ENCODE results near the gene PRTFDC1. TPM values are rescaled to one million over a fixed set of nuclear protein-coding genes. Genes with fewer than 3 reads are reported as not detected.
"Not testable (repeated sequence)": the region's sequence is repeated elsewhere in the genome, so short reads cannot be mapped to it uniquely, and the experiment has no call there.

Gene PRTFDC1
- total and polyA plus RNA-seq, 2 of the 13 experiments (the other 11 are each of a cell fraction or from before 2014, with no cell fraction given), result not detected

DNA sequence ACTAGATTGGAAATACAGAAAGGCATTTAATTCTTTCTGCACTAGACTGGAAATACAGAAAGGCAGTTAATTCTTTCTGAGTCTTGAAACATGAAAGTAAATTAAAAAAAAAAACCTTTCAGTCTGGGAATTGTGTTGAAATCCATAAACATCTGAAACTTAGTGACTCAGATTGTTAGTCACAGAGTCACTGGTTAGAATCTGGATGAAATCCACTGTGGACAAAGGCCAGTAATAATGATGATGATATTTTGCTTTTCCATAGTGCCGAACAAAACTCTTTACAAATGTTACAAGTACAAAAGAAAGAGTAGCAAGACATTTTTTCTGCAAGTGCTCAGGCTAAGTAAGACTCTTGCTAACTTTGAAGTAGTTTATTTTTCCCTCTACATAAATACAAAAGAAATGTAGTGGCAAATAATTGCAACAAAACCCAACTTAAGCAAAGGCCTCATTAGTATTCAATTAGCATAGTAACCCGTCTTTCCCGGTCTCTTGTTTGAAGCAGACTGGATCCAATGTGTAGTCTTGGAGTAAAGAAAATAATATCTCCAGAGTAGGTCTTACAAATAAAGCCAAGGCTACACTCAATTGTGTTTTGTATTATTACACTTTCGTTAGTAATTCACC, 5.8 kb upstream of the PRTFDC1 start:
- POLR2A ChIA-PET, result no interaction called here
- H3K36me3 ChIP-seq (replicated peaks in 1 of 2; ENCODE audit: control insufficient read depth in 1 of 2, insufficient read depth in 2 of 2, low read length in 2 of 2), result no peaks in the 10 kb centered on the region
- H4K20me1 ChIP-seq (ENCODE audit: insufficient read depth, low read length), result no peaks in the 10 kb centered on the region
- BruUV-seq (replicated peaks), result no TSS peak
- H3K4me1 ChIP-seq (ENCODE audit: insufficient read depth, low read length), result peaks cover 10% of the 10 kb centered on the region
- no peaks in the 10 kb centered on the region for H3K9me3 ChIP-seq (ENCODE audit: low read length)
- H3K27me3 ChIP-seq (ENCODE audit: control insufficient read depth in 1 of 2, insufficient read depth in 2 of 2, low read length in 2 of 2), result no peaks in the 10 kb centered on the region
- ATAC-seq, result no peak
- WGBS (ENCODE audit: low lambda C conversion rate), result 44% methylated on average over 4 of the region's 4 CpGs
- TF ChIP-seq ZNF136 (CRISPR knock-in tag; IDR thresholded peaks at IDR 0.05; ENCODE audit: low read depth) (no peak), ISX (CRISPR knock-in tag; conservative IDR thresholded peaks at IDR 0.05) (no peak), TRIM24 (CRISPR knock-in tag; IDR thresholded peaks at IDR 0.05) (no peak)
- TF ChIP-seq, protein P1, sequence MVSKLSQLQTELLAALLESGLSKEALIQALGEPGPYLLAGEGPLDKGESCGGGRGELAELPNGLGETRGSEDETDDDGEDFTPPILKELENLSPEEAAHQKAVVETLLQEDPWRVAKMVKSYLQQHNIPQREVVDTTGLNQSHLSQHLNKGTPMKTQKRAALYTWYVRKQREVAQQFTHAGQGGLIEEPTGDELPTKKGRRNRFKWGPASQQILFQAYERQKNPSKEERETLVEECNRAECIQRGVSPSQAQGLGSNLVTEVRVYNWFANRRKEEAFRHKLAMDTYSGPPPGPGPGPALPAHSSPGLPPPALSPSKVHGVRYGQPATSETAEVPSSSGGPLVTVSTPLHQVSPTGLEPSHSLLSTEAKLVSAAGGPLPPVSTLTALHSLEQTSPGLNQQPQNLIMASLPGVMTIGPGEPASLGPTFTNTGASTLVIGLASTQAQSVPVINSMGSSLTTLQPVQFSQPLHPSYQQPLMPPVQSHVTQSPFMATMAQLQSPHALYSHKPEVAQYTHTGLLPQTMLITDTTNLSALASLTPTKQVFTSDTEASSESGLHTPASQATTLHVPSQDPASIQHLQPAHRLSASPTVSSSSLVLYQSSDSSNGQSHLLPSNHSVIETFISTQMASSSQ (IDR thresholded peaks at IDR 0.05; ENCODE audit: low read depth), result no peak
- TF ChIP-seq, protein P1 (CRISPR knock-in tag; IDR thresholded peaks at IDR 0.05; ENCODE audit: borderline replicate concordance), result no peak
- no peak for DNase-seq (ENCODE audit: low spot score)
- no peak overlapping the region for H3K9ac ChIP-seq (ENCODE audit: insufficient read depth, low read depth, low read length)
- no peak overlapping the region for H3K27ac ChIP-seq (ENCODE audit: extremely low read length, insufficient read depth, low read length)
- in situ Hi-C loops (cut with HindIII; ENCODE audit: extremely low pct_ligation_motif_present, low pct_unique_long_range_greater_than_20kb), result no loop called here
- H3K4me3 ChIP-seq (replicated peaks in 1 of 3; ENCODE audit: insufficient read depth in 1 of 3, low read depth in 2 of 3, low read length in 3 of 3), result no peak overlapping the region
- no peaks in the 10 kb centered on the region for H3K79me2 ChIP-seq (ENCODE audit: insufficient read depth, low read length)
- intact Hi-C loops (cut with micrococcal nuclease; ENCODE audit: unreplicated experiment), result no loop called here
- FAIRE-seq, result no peak
- H3K4me2 ChIP-seq (ENCODE audit: low read depth, low read length), result no peak overlapping the region
- CTCF ChIA-PET (ENCODE audit: low intra/inter-chr PET ratio, low total read pairs), result no interaction called here
- no peak overlapping the region for H2AFZ ChIP-seq (ENCODE audit: low read length)

DNA sequence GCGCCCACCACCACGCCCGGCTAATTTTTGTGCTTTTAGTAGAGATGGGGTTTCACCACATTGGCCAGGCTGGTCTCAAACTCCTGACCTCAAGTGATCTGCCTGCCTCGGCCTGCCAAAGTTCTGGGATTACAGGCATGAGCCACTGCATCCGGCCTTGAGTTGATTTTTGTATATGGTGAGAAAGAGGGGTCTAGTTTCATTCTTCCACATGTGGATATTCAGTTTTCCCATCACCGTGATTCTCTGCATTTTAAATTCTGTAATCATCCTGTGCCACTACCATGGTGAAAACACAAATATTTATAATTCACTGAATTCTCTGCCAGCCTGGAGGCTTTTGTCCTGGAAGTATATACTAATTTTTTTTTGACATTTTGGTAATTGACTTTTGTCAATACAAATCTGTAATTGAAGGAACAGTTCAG, 5.2 kb upstream of the PRTFDC1 start:
- H3K4me2 ChIP-seq (ENCODE audit: low read depth, low read length); H2AFZ ChIP-seq (ENCODE audit: low read length); H3K79me2 ChIP-seq (ENCODE audit: insufficient read depth, low read length); H3K27me3 ChIP-seq (ENCODE audit: control insufficient read depth in 1 of 2, insufficient read depth in 2 of 2, low read length in 2 of 2); BruUV-seq (replicated peaks); H3K4me1 ChIP-seq (ENCODE audit: insufficient read depth, low read length); intact Hi-C loops (cut with micrococcal nuclease; ENCODE audit: unreplicated experiment); H3K27ac ChIP-seq (ENCODE audit: extremely low read length, insufficient read depth, low read length); H3K9ac ChIP-seq (ENCODE audit: insufficient read depth, low read depth, low read length); H4K20me1 ChIP-seq (ENCODE audit: insufficient read depth, low read length); DNase-seq (ENCODE audit: low spot score); H3K36me3 ChIP-seq (replicated peaks in 1 of 2; ENCODE audit: control insufficient read depth in 1 of 2, insufficient read depth in 2 of 2, low read length in 2 of 2); in situ Hi-C loops (cut with HindIII; ENCODE audit: extremely low pct_ligation_motif_present, low pct_unique_long_range_greater_than_20kb); FAIRE-seq; POLR2A ChIA-PET; H3K9me3 ChIP-seq (ENCODE audit: low read length); ATAC-seq; H3K4me3 ChIP-seq (replicated peaks in 1 of 3; ENCODE audit: insufficient read depth in 1 of 3, low read depth in 2 of 3, low read length in 3 of 3); CTCF ChIA-PET (ENCODE audit: low intra/inter-chr PET ratio, low total read pairs): not testable (repeated sequence)
- 84% methylated on average over 6 of the region's 6 CpGs for WGBS (ENCODE audit: low lambda C conversion rate)
